Measurements from ENCODE around the gene ABL1. TPM values are rescaled to one million over a fixed set of nuclear protein-coding genes. Genes with fewer than 3 reads are reported as not detected.

ABL1 gene
- total RNA-seq, 4 donors from 2014 or later: 90.9 to 151 (median 133) TPM

DNA sequence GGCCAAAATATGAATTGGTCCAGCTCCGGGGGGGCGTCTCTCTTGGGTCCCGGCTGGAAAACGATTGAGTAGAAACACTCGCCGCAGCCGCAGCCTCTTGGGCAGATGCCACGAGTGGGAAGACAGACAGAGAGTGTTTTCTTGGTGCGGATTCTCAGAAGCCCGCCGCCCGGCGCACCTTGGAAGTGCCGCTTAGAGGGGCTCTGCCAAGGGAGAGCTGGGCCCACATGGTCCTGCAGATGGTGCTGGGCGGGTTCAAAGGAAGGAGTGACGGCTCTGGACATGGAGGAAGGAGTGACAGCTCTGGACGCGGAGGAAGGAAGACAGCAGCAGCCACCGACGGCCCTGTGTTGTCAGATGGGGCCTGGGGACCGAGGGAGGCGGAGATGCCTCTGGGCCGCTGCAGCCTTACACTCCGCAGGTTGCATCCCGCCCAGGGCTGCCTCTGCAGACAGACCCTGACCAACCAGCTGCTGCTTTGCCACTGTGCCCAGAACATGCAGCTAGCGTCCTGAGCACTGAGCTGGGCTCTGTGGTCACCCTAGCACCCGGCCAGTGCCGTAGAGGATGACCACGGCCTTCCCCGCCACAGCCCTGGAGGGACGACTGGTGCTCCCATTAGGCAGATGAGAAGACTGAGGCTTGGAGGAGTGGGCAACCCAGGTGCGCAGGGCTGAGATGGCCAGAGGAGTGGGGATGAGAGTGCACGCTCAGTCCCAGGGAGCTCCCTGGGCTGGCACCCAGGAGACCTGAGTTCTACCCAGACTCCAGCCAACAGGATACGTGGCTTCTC is 82.3 kb downstream of the ABL1 start:
- Histone ChIP-seq H3K27me3 (peaks cover 0 to 32% (median 0%) of the 10 kb centered on the region in 4 donors), H3K27ac (replicated peaks in 1 of 4) (no peak overlapping the region), H3K4me3 (no peak overlapping the region), H3K36me3 (no peaks in the 10 kb centered on the region), H3K4me1 (peaks cover 0 to 17% (median 11%) of the 10 kb centered on the region in 4 donors), H3K9me3 (no peaks in the 10 kb centered on the region)
- intact Hi-C loops (cut with DNase I): no loop called here
- WGBS: 82% methylated on average over 24 of the region's 34 CpGs
- DNase-seq (ENCODE audit: extremely low spot score): no peak
- no peak for TF ChIP-seq POLR2AphosphoS5 (IDR thresholded peaks at IDR 0.05)
- no peak for TF ChIP-seq EP300 (IDR thresholded peaks at IDR 0.05)
- TF ChIP-seq, protein P1, sequence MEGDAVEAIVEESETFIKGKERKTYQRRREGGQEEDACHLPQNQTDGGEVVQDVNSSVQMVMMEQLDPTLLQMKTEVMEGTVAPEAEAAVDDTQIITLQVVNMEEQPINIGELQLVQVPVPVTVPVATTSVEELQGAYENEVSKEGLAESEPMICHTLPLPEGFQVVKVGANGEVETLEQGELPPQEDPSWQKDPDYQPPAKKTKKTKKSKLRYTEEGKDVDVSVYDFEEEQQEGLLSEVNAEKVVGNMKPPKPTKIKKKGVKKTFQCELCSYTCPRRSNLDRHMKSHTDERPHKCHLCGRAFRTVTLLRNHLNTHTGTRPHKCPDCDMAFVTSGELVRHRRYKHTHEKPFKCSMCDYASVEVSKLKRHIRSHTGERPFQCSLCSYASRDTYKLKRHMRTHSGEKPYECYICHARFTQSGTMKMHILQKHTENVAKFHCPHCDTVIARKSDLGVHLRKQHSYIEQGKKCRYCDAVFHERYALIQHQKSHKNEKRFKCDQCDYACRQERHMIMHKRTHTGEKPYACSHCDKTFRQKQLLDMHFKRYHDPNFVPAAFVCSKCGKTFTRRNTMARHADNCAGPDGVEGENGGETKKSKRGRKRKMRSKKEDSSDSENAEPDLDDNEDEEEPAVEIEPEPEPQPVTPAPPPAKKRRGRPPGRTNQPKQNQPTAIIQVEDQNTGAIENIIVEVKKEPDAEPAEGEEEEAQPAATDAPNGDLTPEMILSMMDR (IDR thresholded peaks at IDR 0.05): no peak
- no peak for TF ChIP-seq POLR2A (IDR thresholded peaks at IDR 0.05; ENCODE audit: low read depth)

GRCh38 chr9:130918101-130918825 is 83.2 kb downstream of the ABL1 start:
- WGBS: 82% methylated on average over 9 of the region's 9 CpGs
- peaks cover 0 to 8% (median 5%) of the 10 kb centered on the region in 4 donors for H3K4me1 ChIP-seq
- TF ChIP-seq, protein P1 (IDR thresholded peaks at IDR 0.05): no peak
- no peak for TF ChIP-seq POLR2A (IDR thresholded peaks at IDR 0.05; ENCODE audit: low read depth)
- no peak for TF ChIP-seq POLR2AphosphoS5 (IDR thresholded peaks at IDR 0.05)
- TF ChIP-seq EP300 (IDR thresholded peaks at IDR 0.05): no peak
- no peak for DNase-seq (ENCODE audit: extremely low spot score)
- H3K4me3 ChIP-seq: no peak overlapping the region
- H3K27ac ChIP-seq (replicated peaks in 1 of 4): no peak overlapping the region
- H3K27me3 ChIP-seq: peaks cover 0 to 40% (median 0%) of the 10 kb centered on the region in 4 donors
- intact Hi-C loops (cut with DNase I): no loop called here
- H3K9me3 ChIP-seq: no peaks in the 10 kb centered on the region
- H3K36me3 ChIP-seq: no peaks in the 10 kb centered on the region

DNA sequence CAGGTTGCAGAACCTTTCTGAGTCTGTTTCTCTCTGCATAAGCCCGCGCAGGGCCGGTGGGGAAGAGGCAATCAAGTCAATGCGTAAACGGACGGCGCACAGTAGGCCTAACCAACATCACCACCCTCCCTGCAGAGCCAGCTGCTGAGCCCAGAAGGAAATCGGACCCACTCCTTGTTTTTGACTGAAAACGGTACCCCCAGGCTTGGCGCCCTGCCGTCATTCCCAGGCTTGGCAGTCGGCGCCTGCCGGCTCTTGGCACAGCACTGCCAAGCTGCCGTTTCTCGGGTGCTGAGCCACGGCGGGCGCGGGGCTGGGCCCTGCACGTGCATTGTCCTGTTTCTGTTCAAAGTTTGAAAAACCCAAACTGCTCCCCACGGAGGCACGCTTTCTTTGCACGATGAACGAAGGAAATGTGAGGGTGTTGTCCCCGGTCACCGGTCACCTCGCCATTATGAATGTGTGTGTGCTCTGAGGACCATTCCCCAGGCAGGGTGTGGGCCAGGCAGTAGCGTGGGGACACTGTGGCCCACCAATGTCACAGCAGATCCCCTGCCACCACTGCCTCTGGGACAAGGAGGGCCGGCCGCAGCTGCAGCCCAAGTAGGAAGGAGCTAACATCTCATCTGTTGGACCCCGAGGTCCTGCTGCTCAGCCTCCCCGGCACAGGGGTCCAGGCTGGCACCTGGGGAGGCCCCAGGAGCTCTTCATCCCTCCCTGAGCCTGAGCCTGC is 83.9 kb downstream of the ABL1 start:
- no peak overlapping the region for H3K4me3 ChIP-seq
- intact Hi-C loops (cut with DNase I): no loop called here
- H3K4me1 ChIP-seq: peaks cover 0 to 5% (median 1%) of the 10 kb centered on the region in 4 donors
- peaks cover 0 to 45% (median 0%) of the 10 kb centered on the region in 4 donors for H3K27me3 ChIP-seq
- H3K36me3 ChIP-seq: no peaks in the 10 kb centered on the region
- no peak for DNase-seq (ENCODE audit: extremely low spot score)
- no peak overlapping the region for H3K27ac ChIP-seq (replicated peaks in 1 of 4)
- 92% methylated on average over 5 of the region's 33 CpGs for WGBS
- TF ChIP-seq EP300 (IDR thresholded peaks at IDR 0.05): no peak
- no peak for TF ChIP-seq POLR2AphosphoS5 (IDR thresholded peaks at IDR 0.05)
- TF ChIP-seq, protein P1 (IDR thresholded peaks at IDR 0.05): no peak
- no peak for TF ChIP-seq POLR2A (IDR thresholded peaks at IDR 0.05; ENCODE audit: low read depth)
- H3K9me3 ChIP-seq: no peaks in the 10 kb centered on the region

- 89% methylated on average over 5 of the region's 14 CpGs for WGBS
- TF ChIP-seq POLR2A (IDR thresholded peaks at IDR 0.05; ENCODE audit: low read depth) (no peak), EP300 (IDR thresholded peaks at IDR 0.05) (no peak), POLR2AphosphoS5 (IDR thresholded peaks at IDR 0.05) (no peak)
- TF ChIP-seq, protein P1 (IDR thresholded peaks at IDR 0.05): no peak
- Histone ChIP-seq H3K4me1 (peaks cover 0 to 5% (median 1%) of the 10 kb centered on the region in 4 donors), H3K36me3 (no peaks in the 10 kb centered on the region), H3K9me3 (no peaks in the 10 kb centered on the region), H3K27ac (replicated peaks in 1 of 4) (no peak overlapping the region), H3K4me3 (no peak overlapping the region), H3K27me3 (peaks cover 0 to 48% (median 0%) of the 10 kb centered on the region in 4 donors)
- intact Hi-C loops (cut with DNase I): no loop called here
- no peak for DNase-seq (ENCODE audit: extremely low spot score)
Observed at GRCh38 chr9:130919559-130920145, 84.6 kb downstream of the ABL1 start.
